ENCODE measurements around the gene AJM1.
"Not testable (repeated sequence)": the region's sequence is repeated elsewhere in the genome, so short reads cannot be mapped to it uniquely, and the experiment has no call there.

DNA sequence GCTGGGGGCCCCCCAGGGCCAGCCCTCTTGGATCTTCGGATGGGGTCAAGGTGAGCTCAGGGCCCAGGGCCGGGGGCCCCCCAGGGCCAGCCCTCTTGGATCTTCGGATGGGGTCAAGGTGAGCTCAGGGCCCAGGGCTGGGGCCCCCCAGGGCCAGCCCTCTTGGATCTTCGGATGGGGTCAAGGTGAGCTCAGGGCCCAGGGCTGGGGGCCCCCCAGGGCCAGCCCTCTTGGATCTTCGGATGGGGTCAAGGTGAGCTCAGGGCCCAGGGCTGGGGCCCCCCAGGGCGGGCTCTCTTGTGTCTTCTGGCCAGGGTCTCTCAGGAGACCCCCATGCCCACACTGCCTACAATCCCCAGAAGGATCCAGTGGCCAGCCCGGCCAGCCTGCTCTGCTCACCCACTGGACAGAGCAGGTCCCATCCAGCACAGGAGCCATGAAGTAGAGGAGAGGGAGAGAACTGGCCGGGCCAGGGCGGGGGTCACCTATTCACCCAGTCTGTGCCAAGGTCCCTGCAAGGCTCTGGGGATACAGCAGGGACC lies 39.2 kb upstream of the AJM1 start:
- TF ChIP-seq, protein P1, sequence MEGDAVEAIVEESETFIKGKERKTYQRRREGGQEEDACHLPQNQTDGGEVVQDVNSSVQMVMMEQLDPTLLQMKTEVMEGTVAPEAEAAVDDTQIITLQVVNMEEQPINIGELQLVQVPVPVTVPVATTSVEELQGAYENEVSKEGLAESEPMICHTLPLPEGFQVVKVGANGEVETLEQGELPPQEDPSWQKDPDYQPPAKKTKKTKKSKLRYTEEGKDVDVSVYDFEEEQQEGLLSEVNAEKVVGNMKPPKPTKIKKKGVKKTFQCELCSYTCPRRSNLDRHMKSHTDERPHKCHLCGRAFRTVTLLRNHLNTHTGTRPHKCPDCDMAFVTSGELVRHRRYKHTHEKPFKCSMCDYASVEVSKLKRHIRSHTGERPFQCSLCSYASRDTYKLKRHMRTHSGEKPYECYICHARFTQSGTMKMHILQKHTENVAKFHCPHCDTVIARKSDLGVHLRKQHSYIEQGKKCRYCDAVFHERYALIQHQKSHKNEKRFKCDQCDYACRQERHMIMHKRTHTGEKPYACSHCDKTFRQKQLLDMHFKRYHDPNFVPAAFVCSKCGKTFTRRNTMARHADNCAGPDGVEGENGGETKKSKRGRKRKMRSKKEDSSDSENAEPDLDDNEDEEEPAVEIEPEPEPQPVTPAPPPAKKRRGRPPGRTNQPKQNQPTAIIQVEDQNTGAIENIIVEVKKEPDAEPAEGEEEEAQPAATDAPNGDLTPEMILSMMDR (IDR thresholded peaks at IDR 0.05), result not testable (repeated sequence)
- not testable (repeated sequence) for TF ChIP-seq EP300, POLR2A (IDR thresholded peaks at IDR 0.05)

All from gastroesophageal sphincter (tissue), 3 donors.